Transverse colon (tissue), 3 donors: ENCODE data around the gene FN3K.

Source experiments
- CTCF ChIP-seq, 5 experiments: fragments of 200-600 bp in 3 of 5; fragments of 450-650 bp in 2 of 5; sonication (generic) in 3 of 5; IDR thresholded peaks; 1 replicate in 2 of 5; 2 replicates in 3 of 5; pipeline ENCODE4 v1.5.1; 2016 to 2017; ENCODE audit warnings: antibody characterized with exemption in 5 of 5, inconsistent platforms in 3 of 5, mild to moderate bottlenecking in 2 of 5, moderate library complexity in 1 of 5
- EP300 ChIP-seq: sonication (generic); formaldehyde crosslinking; IDR thresholded peaks from one replicate; pipeline ENCODE4 v1.6.1; 2017; ENCODE audit warnings: antibody characterized with exemption, low read depth
- POLR2A ChIP-seq: fragments of 450-650 bp; IDR thresholded peaks from one replicate; pipeline ENCODE4 v1.6.1; 2016; ENCODE audit warnings: antibody characterized with exemption, mild to moderate bottlenecking, moderate library complexity

- TF ChIP-seq CTCF (IDR thresholded peaks at IDR 0.05) (no peak), POLR2A (peak; percentile 10), EP300 (no peak)
Observed at GRCh38 chr17:82698065-82698973, 37.1 kb upstream of the FN3K start, which contains the start of gene RAB40B.
